GM18498 (cell line): ENCODE data around the gene CAND2.

ENCODE experiments used
- ATAC-seq: cut with Tn5 transposase; IDR thresholded peaks from one replicate; pipeline ENCODE4 v1.9.1; 2021; ENCODE audit warnings: mild to moderate bottlenecking, moderate library complexity; ENCODE audit not compliant: unreplicated experiment

CAND2 gene

GRCh38 chr3:12882336-12883310, 86.1 kb downstream of the CAND2 start:
- ATAC-seq, result no peak

- ATAC-seq, result no peak
Measured at GRCh38 chr3:12884186-12884680, 87.8 kb downstream of the CAND2 start.
